Measurements from ENCODE around the gene FCER2.
"Not testable (repeated sequence)": the region's sequence is repeated elsewhere in the genome, so short reads cannot be mapped to it uniquely, and the experiment has no call there.

Gene FCER2

GRCh38 chr19:7650148-7650547 is 51.8 kb downstream of the FCER2 start:
- no peak for DNase-seq (ENCODE audit: low read depth)
- TF ChIP-seq CTCF (IDR thresholded peaks at IDR 0.05; ENCODE audit: insufficient read depth, low read depth, low read length, missing control alignments), result no peak
- H3K4me3 ChIP-seq (ENCODE audit: low read length), result no peak overlapping the region

- TF ChIP-seq CTCF (IDR thresholded peaks at IDR 0.05; ENCODE audit: insufficient read depth, low read depth, low read length, missing control alignments), result no peak
- no peak overlapping the region for H3K4me3 ChIP-seq (ENCODE audit: low read length)
- no peak for DNase-seq (ENCODE audit: low read depth)
Observed at GRCh38 chr19:7648265-7649014, 53.5 kb downstream of the FCER2 start.

GRCh38 chr19:7647156-7647555 is 54.8 kb downstream of the FCER2 start:
- no peak overlapping the region for H3K4me3 ChIP-seq (ENCODE audit: low read length)
- no peak for TF ChIP-seq CTCF (IDR thresholded peaks at IDR 0.05; ENCODE audit: insufficient read depth, low read depth, low read length, missing control alignments)
- DNase-seq (ENCODE audit: low read depth), result no peak

GRCh38 chr19:7646426-7646700 is 55.6 kb downstream of the FCER2 start:
- no peak for TF ChIP-seq CTCF (IDR thresholded peaks at IDR 0.05; ENCODE audit: insufficient read depth, low read depth, low read length, missing control alignments)
- DNase-seq (ENCODE audit: low read depth), result no peak
- no peak overlapping the region for H3K4me3 ChIP-seq (ENCODE audit: low read length)

- TF ChIP-seq CTCF (IDR thresholded peaks at IDR 0.05; ENCODE audit: insufficient read depth, low read depth, low read length, missing control alignments), result no peak
- DNase-seq (ENCODE audit: low read depth), result no peak
- no peak overlapping the region for H3K4me3 ChIP-seq (ENCODE audit: low read length)
Observed at GRCh38 chr19:7645656-7646425, 56.1 kb downstream of the FCER2 start.

GRCh38 chr19:7645163-7645562 is 56.8 kb downstream of the FCER2 start:
- H3K4me3 ChIP-seq (ENCODE audit: low read length), result no peak overlapping the region
- TF ChIP-seq CTCF (IDR thresholded peaks at IDR 0.05; ENCODE audit: insufficient read depth, low read depth, low read length, missing control alignments), result no peak
- DNase-seq (ENCODE audit: low read depth), result no peak

GRCh38 chr19:7644550-7644877 is 57.4 kb downstream of the FCER2 start:
- H3K4me3 ChIP-seq (ENCODE audit: low read length), result no peak overlapping the region
- no peak for DNase-seq (ENCODE audit: low read depth)
- no peak for TF ChIP-seq CTCF (IDR thresholded peaks at IDR 0.05; ENCODE audit: insufficient read depth, low read depth, low read length, missing control alignments)

- peak; percentile 75 for DNase-seq (ENCODE audit: low read depth)
- H3K4me3 ChIP-seq (ENCODE audit: low read length), result not testable (repeated sequence)
Observed at GRCh38 chr19:7643629-7644549, 58.0 kb downstream of the FCER2 start.
